ENCODE measurements around the gene DNASE2B. TPM values are rescaled to one million over a fixed set of nuclear protein-coding genes. Genes with fewer than 3 reads are reported as not detected.

Gene DNASE2B
- total and polyA plus RNA-seq, 2 experiments from 2014 or later: not detected

GRCh38 chr1:84365225-84366221 lies 32.8 kb upstream of the DNASE2B start (continued):
- TF ChIP-seq CTCF (conservative IDR thresholded peaks at IDR 0.05; ENCODE audit: low read depth in 2 of 2) (no peak), NANOG (IDR thresholded peaks at IDR 0.05; ENCODE audit: borderline replicate concordance) (no peak), EZH2phosphoT487 (IDR thresholded peaks at IDR 0.05; ENCODE audit: unreplicated experiment) (no peak), STAT1 (IDR thresholded peaks at IDR 0.05; ENCODE audit: unreplicated experiment) (no peak), CREB1 (CRISPR knock-in tag; IDR thresholded peaks at IDR 0.05; ENCODE audit: low read depth) (no peak), JUNB (IDR thresholded peaks at IDR 0.05; ENCODE audit: unreplicated experiment) (no peak)
- TF ChIP-seq, protein P1, sequence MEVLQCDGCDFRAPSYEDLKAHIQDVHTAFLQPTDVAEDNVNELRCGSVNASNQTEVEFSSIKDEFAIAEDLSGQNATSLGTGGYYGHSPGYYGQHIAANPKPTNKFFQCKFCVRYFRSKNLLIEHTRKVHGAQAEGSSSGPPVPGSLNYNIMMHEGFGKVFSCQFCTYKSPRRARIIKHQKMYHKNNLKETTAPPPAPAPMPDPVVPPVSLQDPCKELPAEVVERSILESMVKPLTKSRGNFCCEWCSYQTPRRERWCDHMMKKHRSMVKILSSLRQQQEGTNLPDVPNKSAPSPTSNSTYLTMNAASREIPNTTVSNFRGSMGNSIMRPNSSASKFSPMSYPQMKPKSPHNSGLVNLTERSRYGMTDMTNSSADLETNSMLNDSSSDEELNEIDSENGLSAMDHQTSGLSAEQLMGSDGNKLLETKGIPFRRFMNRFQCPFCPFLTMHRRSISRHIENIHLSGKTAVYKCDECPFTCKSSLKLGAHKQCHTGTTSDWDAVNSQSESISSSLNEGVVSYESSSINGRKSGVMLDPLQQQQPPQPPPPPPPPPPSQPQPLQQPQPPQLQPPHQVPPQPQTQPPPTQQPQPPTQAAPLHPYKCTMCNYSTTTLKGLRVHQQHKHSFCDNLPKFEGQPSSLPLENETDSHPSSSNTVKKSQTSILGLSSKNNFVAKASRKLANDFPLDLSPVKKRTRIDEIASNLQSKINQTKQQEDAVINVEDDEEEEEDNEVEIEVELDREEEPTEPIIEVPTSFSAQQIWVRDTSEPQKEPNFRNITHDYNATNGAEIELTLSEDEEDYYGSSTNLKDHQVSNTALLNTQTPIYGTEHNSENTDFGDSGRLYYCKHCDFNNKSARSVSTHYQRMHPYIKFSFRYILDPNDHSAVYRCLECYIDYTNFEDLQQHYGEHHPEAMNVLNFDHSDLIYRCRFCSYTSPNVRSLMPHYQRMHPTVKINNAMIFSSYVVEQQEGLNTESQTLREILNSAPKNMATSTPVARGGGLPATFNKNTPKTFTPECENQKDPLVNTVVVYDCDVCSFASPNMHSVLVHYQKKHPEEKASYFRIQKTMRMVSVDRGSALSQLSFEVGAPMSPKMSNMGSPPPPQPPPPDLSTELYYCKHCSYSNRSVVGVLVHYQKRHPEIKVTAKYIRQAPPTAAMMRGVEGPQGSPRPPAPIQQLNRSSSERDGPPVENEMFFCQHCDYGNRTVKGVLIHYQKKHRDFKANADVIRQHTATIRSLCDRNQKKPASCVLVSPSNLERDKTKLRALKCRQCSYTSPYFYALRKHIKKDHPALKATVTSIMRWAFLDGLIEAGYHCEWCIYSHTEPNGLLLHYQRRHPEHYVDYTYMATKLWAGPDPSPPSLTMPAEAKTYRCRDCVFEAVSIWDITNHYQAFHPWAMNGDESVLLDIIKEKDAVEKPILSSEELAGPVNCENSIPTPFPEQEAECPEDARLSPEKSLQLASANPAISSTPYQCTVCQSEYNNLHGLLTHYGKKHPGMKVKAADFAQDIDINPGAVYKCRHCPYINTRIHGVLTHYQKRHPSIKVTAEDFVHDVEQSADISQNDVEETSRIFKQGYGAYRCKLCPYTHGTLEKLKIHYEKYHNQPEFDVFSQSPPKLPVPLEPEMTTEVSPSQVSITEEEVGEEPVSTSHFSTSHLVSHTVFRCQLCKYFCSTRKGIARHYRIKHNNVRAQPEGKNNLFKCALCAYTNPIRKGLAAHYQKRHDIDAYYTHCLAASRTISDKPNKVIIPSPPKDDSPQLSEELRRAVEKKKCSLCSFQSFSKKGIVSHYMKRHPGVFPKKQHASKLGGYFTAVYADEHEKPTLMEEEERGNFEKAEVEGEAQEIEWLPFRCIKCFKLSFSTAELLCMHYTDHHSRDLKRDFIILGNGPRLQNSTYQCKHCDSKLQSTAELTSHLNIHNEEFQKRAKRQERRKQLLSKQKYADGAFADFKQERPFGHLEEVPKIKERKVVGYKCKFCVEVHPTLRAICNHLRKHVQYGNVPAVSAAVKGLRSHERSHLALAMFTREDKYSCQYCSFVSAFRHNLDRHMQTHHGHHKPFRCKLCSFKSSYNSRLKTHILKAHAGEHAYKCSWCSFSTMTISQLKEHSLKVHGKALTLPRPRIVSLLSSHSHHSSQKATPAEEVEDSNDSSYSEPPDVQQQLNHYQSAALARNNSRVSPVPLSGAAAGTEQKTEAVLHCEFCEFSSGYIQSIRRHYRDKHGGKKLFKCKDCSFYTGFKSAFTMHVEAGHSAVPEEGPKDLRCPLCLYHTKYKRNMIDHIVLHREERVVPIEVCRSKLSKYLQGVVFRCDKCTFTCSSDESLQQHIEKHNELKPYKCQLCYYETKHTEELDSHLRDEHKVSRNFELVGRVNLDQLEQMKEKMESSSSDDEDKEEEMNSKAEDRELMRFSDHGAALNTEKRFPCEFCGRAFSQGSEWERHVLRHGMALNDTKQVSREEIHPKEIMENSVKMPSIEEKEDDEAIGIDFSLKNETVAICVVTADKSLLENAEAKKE (CRISPR knock-in tag; IDR thresholded peaks at IDR 0.05): no peak
